Psoas muscle (tissue), 8 donors: ENCODE results near the gene KIF1A. TPM values are rescaled to one million over a fixed set of nuclear protein-coding genes. Genes with fewer than 3 reads are reported as not detected.

Source experiments
- ATAC-seq, 4 donors: fragments of 200-7000 bp; cut with Tn5 transposase; one replicate each; pipeline ENCODE4 v1.9.1; 2020; ENCODE audit warnings: moderate library complexity in 3 of 4, mild to moderate bottlenecking in 2 of 4
- DNase-seq, 2 donors: peaks; one replicate each; pipeline ENCODE4 v3.0.0-alpha.2; 2020
- H3K27ac ChIP-seq: fragments of 200-600 bp; one replicate; pipeline ENCODE4 v1.8.0; 2022
- H3K27me3 ChIP-seq, 3 donors: fragments of 200-600 bp in 1 of 3; one replicate each; pipeline versions ENCODE4 v1.6.1 to v1.8.0; 2013 to 2022; ENCODE audit warnings: low read length in 2 of 3, mild to moderate bottlenecking in 2 of 3, moderate library complexity in 1 of 3; ENCODE audit not compliant: insufficient read depth in 3 of 3
- H3K36me3 ChIP-seq, 2 donors: fragments of 200-600 bp in 1 of 2; one replicate each; pipeline versions ENCODE4 v1.6.1 to v1.8.0; 2013 to 2022; ENCODE audit warnings: low read depth in 1 of 2, mild to moderate bottlenecking in 1 of 2, moderate library complexity in 1 of 2; ENCODE audit not compliant: insufficient read depth in 1 of 2
- H3K4me1 ChIP-seq: fragments of 200-600 bp; one replicate; pipeline ENCODE4 v1.8.0; 2022
- H3K4me3 ChIP-seq: fragments of 200-600 bp; one replicate; pipeline ENCODE4 v1.8.0; 2022; ENCODE audit warnings: mild to moderate bottlenecking
- H3K9me3 ChIP-seq: fragments of 200-600 bp; one replicate; pipeline ENCODE4 v1.8.0; 2022
- WGBS, 3 donors: extraction: QIAGEN DNeasy Blood & Tissue Kit; methylation state at CpG; one replicate each; pipeline versions ENCODE4 v1.1.6 to v1.1.7; 2013; 5-methylcytosine and 5-hydroxymethylcytosine counted together
- intact Hi-C, 2 donors: fragments of 100-400 bp; cut with DNase I; formaldehyde crosslinking; loops; one replicate each; pipeline versions ENCODE4 v1.11.0 to v1.14.2; 2022
- polyA plus RNA-seq, 3 donors: library from polyadenylated mRNA; stranded (reverse); fragments of 200-250 nt; gene quantifications; one replicate each; pipeline ENCODE4 v1.2.3, GENCODE V29; 2013
- total RNA-seq, 4 donors: library from RNA; stranded (reverse); fragmentation: NEBNext Ultra II Directional in 2 of 4; extraction: Animal tissue kit (Norgen Biotek cat#: 25700) in 2 of 4; gene quantifications; one replicate each; pipeline versions ENCODE4 v1.2.1 to v1.2.4, GENCODE V29; 2021 to 2023
- TF ChIP-seq, protein P1 (sequence below): fragments of 200-600 bp; IDR thresholded peaks from one replicate; pipeline ENCODE4 v1.8.0; 2022; ENCODE audit warnings: antibody characterized with exemption
- donor health status: healthy with polysubstance abuse.
- donor health status: DM: no; HTN: no; CAD: no; lungs with moderate emphysema.
- donor health status: Bipolar disorder and iron deficiency.
- donor health status: healthy.
- donor health status: DM: yes; HTN: yes; CAD: no.
- donor health status: DM: no; HTN: no; CAD: no.
- donor health status: DM: no; HTN: no; CAD: no.
- donor health status: DM: yes; HTN: yes; CAD: no.

KIF1A gene
- total and polyA plus RNA-seq, 7 donors = 0.01 to 1.2 (median 0.12) TPM; not detected in 2

- H3K9me3 ChIP-seq = no peaks in the 10 kb centered on the region
- WGBS, 3 donors = 88 to 90% (median 89%) methylated on average over 23 of the region's 23 CpGs
- no peaks in the 10 kb centered on the region for H3K36me3 ChIP-seq
- H3K27ac ChIP-seq = no peak overlapping the region
- intact Hi-C loops = no loop called here
- DNase-seq = peak; percentile 8 to 41
- no peak for ATAC-seq
- H3K4me3 ChIP-seq = no peak overlapping the region
- TF ChIP-seq, protein P1, sequence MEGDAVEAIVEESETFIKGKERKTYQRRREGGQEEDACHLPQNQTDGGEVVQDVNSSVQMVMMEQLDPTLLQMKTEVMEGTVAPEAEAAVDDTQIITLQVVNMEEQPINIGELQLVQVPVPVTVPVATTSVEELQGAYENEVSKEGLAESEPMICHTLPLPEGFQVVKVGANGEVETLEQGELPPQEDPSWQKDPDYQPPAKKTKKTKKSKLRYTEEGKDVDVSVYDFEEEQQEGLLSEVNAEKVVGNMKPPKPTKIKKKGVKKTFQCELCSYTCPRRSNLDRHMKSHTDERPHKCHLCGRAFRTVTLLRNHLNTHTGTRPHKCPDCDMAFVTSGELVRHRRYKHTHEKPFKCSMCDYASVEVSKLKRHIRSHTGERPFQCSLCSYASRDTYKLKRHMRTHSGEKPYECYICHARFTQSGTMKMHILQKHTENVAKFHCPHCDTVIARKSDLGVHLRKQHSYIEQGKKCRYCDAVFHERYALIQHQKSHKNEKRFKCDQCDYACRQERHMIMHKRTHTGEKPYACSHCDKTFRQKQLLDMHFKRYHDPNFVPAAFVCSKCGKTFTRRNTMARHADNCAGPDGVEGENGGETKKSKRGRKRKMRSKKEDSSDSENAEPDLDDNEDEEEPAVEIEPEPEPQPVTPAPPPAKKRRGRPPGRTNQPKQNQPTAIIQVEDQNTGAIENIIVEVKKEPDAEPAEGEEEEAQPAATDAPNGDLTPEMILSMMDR = no peak
- no peaks in the 10 kb centered on the region for H3K4me1 ChIP-seq
- peaks cover 0 to 7% (median 0%) of the 10 kb centered on the region in 3 donors for H3K27me3 ChIP-seq
Measured at GRCh38 chr2:240716130-240716798, 103.8 kb downstream of the KIF1A start.

DNA sequence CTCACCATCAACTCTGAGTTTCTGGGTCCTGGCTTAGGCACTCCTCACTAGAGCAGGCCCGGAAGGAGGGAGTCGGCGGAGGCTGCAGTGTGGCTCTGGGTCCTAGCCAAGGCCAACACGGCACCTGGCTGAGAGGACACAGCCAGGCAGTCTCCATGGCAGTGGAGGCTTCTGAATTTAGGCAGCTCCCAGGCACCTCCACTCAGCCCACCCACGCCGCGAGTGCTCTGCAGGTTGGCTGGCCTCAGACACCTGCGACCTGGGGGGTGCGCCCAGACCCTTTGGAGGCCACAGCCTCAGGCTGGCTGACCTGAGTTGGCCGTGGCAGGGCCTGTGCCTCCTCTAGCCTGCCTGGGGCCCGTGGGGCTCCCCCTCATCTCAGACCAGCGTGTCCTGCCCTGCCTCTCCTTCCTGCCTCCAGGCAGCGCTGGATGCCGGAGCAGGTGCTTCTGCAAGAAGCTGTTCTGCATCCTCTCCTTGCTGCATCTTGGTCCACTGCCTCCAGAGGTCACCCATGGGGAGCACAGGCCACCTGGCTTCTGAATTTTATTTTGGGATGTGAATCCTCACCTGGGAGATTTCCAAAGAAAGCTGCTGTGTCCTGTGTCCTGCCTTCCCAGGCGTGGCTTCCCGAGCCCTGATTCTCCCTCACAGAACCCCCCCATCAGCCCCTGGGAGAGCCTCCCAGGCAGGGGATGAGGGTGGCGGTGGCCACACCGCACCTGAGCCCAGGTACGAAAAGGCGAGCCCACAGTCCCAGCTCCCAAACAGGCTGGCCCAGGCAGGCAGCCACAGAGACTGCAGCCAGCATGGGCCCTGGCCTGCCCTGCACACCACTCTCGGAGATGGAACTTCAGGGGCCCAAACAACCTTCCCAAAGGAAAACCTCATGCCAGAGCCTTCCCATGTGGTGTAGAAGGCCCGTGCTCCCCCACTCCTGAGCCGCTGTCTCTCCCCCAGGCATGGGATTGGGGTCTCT lies 105.0 kb downstream of the KIF1A start:
- TF ChIP-seq, protein P1 = no peak
- WGBS, 3 donors = 70 to 83% (median 80%) methylated on average over 23 of the region's 23 CpGs
- no peak for ATAC-seq
- Histone ChIP-seq H3K36me3 (no peaks in the 10 kb centered on the region), H3K9me3 (no peaks in the 10 kb centered on the region), H3K27me3 (peaks cover 0 to 7% (median 0%) of the 10 kb centered on the region in 3 donors), H3K27ac (no peak overlapping the region), H3K4me3 (no peak overlapping the region), H3K4me1 (no peaks in the 10 kb centered on the region)
- intact Hi-C loops = no loop called here
- DNase-seq = peak; percentile 13 to 35

- peaks cover 0 to 14% (median 4%) of the 10 kb centered on the region in 3 donors for H3K27me3 ChIP-seq
- H3K9me3 ChIP-seq = no peaks in the 10 kb centered on the region
- intact Hi-C loops = no loop called here
- H3K4me1 ChIP-seq = no peaks in the 10 kb centered on the region
- no peak overlapping the region for H3K4me3 ChIP-seq
- H3K27ac ChIP-seq = no peak overlapping the region
- peak; percentile 5 to 44 for DNase-seq
- WGBS, 3 donors = 62 to 68% (median 65%) methylated on average over 26 of the region's 26 CpGs
- TF ChIP-seq, protein P1 = no peak
- no peak for ATAC-seq
- H3K36me3 ChIP-seq = no peaks in the 10 kb centered on the region
Measured at GRCh38 chr2:240713928-240714746, 105.9 kb downstream of the KIF1A start.

- ATAC-seq = no peak
- Histone ChIP-seq H3K27me3 (peaks cover 0 to 14% (median 4%) of the 10 kb centered on the region in 3 donors), H3K27ac (no peak overlapping the region), H3K4me1 (no peaks in the 10 kb centered on the region), H3K9me3 (no peaks in the 10 kb centered on the region), H3K36me3 (no peaks in the 10 kb centered on the region), H3K4me3 (no peak overlapping the region)
- intact Hi-C loops = no loop called here
- TF ChIP-seq, protein P1 = no peak
- WGBS, 3 donors = 82 to 86% (median 84%) methylated on average over 25 of the region's 25 CpGs
- peak; percentile 1 to 39 for DNase-seq
Measured at GRCh38 chr2:240713071-240713927, 106.7 kb downstream of the KIF1A start.
